ENCODE measurements around the gene MRAP2.
"Not testable (repeated sequence)": the region's sequence is repeated elsewhere in the genome, so short reads cannot be mapped to it uniquely, and the experiment has no call there.

MRAP2 gene

DNA sequence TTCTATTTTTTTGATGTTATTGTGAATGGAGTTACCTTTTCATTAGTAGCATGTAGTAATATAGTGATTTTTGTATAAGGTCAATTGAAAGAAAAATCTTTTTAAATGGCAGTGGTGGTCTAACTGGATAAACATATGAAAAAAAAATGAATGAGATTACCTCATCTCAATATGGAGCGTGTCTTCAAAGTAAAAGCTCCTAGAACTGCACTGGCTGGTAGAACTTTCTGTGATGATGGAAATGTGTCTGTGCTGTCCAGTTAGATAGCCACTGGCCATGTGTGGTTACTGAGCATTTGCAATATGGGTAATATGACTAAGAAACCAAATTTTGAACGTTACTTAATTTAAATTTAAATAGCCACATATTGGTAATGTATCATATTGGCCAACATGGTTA lies 44.1 kb downstream of the MRAP2 start:
- no peak for DNase-seq (ENCODE audit: low spot score)

DNA sequence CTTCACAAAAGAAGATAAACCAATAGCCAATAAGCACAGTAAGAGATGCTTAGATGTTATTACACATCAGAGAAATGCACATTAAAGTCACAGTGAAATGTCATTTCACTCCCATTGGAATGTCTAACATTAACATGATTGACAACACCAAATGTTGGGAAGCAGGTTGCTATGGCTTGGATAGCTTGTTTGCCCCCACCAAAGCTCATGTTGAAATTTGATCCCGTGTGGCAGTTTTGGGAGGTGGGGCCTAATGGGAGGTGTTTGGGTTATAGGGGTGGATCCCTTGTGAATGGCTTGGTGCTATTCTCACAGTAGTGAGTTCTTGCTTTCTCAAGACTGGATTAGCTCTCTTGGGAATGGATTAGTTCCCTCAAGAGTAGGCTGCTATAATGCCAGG lies 44.8 kb downstream of the MRAP2 start:
- DNase-seq (ENCODE audit: low spot score), result no peak

DNA sequence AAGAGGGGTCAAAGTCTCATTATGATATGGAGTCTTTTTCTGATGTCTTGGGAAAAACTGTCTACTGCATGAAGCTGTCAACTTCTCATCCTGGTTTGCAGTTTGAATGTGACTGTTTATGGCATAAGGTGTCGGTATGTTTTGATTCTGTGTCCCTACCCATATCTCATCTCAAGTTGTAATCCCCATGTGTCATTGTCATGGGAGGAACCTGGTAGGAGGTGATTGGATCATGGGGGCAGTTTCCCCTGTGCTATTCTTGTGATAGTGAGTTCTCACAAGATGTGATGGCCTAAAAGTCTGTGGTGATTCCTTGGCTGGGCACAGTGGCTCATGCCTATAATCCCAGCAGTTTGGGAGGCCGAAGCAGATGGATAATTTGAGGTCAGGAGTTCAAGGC lies 47.6 kb downstream of the MRAP2 start:
- DNase-seq (ENCODE audit: low spot score), result no peak

DNA sequence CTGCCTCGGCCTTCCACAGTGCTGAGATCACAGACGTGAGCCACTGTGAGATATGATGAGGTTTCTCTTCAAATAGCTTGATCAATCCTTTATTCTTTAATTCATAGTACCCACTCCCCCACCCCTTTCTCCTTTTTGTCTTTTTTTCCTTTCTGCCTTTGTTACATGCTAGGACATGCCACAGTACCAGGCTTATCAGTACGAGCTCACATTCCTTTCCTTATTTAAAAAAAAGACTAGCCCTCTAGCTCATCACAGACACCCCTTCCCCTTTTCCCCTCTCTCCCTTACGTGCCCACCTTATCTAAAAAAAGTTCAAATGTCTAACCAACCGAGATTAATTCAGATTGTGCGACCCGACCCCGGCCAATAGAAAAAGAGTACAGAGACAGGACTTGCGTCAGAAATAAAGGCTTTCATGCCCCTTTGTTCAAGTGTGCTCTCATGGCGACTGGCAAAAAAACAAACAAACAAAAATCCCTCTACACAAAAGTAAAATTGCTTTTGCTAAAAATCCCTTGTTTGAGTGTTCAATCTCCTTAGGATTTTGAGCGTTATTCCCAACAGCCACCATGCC lies 49.2 kb downstream of the MRAP2 start:
- DNase-seq (ENCODE audit: low spot score), result no peak

DNA sequence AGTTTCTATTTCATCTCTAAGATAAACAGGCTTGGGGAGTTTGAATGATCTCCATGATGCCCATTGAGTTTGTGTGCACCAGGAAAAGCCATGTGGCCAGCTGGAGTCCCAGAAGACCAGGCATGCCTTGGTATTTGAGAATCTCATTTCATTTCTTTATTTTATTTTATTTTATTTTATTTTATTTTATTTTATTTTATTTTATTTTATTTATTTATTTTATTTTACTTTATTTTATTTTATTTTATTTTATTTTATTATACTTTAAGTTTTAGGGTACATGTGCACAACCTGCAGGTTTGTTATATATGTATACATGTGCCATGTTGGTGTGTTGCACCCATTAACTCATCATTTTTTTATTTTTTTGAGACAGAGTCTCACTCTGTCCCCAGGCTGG lies 51.1 kb downstream of the MRAP2 start:
- DNase-seq (ENCODE audit: low spot score), result not testable (repeated sequence)

DNA sequence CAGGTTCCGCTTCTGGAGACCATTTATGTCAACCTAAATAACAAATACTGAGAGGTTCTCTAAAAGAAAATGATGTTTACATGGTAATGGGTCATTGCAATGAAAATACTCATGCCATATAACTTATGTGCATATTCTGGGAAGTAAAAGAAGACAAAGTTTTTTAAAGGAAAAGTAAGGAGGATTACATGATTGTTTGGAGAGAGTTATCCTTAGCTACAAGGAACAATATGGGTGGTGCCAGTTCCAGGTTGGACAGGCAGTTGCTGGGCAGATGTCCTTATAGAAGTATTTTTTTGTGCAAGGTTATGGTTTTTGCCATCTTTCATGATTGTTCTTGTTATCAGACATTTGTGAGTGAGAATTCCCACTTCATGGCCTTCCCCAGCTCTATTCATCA lies 52.5 kb downstream of the MRAP2 start:
- DNase-seq (ENCODE audit: low spot score), result no peak

DNA sequence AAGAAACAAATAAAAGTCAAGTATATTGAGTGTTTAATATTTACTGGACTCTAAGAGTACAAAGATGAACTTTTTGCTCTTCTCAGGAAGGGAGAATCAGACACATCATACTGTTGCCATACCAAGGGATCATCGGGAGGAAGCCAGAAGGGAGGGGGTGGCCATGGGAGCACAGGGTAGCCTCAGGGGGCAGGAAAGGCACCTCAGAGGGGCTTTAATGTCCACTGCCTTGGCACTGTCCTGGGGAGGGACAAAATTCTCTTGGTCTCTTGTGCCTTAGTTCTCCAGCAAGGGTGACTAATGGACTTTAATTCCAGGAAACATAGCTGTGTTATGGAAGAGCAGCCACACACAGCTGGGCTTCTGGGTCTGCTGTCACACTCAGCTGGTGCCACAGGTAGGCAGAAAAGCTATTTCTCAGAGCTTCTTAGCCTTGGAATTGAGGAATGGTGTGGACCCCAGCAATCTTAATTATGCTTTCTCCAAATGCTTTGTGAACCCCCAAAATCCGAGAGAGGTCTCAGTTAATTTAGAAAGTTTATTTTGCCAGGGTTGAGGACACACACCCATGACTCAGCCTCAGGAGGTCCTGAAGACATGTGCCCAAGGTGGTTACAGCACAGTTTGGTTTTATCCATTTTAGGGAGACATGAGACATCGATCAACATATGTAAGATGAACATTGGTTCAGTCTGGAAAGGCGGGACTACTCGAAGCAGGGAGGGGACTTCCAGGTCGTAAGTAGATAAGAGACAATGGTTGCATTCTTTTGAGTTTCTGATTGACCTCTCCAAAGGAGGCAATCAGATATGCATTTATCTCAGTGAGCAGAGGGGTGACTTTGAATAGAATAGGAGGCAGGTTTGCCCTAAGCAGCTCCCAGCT lies 53.2 kb downstream of the MRAP2 start:
- DNase-seq (ENCODE audit: low spot score), result no peak

DNA sequence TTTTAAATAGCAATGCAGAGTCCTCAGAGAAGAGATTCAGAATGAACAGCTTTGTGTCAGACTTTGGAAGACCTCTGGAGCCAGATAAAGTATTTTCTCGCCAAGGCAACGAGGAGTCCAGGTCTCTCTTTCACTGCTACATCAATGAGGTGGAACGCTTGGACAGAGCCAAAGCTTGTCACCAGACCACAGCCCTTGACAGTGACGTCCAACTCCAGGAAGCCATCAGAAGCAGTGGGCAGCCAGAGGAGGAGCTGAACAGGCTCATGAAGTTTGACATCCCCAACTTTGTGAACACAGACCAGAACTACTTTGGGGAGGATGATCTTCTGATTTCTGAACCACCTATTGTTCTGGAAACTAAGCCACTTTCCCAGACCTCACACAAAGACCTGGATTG lies 55.5 kb downstream of the MRAP2 start:
- DNase-seq (ENCODE audit: low spot score), result no peak

DNA sequence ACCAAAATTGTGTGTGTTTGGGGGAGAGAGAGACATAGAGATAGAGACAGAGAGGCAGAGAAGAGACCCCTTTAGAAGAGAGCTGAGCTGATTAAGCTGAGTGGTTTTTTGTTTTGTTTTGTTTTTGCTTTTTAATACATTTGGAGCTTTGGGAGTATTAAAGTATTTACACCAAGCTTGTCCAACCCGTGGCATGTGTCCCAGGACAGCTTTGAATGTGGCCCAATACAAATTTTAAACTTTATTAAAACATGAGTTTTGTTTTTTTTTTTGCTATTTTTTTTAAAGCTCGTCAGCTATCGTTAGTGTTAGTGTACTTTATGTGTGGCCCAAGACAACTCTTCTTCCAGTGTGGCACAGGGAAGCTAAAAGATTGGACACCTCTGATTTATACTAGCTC lies 56.0 kb downstream of the MRAP2 start:
- no peak for DNase-seq (ENCODE audit: low spot score)

DNA sequence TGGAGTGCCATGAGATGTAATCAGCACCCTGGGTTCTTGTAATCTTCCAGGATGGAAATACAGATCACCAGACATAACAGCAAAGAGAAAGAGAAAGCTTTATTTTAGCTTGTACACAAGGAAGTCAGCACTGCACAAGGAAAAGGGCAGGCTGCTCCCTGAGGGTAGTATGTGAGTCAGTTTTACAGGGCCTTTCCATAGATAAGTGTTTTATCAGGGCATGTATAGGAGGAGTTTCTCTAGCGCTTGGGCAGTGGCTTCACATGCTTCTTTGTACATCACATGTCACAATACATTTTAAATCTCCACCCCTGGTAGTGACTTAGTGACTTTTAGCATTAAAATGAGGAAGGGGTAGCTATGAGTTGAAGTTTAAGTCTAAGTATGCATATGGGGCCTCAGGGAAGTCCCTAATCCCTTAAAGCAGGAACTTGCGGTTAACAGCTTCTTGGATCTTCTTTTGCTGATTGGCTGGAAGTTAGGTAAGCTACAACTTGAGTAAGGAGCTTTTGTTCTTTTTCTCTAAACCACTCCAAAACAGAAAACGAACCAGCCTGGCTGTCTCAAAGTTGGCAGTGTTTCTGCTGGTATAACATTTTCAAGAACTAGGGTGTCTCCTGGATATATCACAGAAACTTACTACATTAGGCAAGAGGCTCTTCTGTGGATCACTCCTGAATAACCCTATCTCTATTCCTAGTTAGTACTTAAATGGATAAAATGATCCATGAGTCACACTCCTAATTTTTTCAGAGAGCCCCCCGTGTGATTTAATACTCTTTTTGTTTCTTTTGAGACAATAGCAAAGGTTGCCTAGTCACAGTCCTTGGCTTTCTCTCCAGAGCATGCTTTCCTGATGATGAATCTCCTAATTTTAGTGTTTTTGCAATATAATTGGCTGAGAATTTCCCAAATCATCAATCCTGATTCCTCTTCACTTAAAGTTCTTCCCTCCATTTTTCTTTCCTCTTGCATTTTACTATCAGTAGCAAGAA lies 60.2 kb downstream of the MRAP2 start:
- no peak for DNase-seq (ENCODE audit: low spot score)

DNA sequence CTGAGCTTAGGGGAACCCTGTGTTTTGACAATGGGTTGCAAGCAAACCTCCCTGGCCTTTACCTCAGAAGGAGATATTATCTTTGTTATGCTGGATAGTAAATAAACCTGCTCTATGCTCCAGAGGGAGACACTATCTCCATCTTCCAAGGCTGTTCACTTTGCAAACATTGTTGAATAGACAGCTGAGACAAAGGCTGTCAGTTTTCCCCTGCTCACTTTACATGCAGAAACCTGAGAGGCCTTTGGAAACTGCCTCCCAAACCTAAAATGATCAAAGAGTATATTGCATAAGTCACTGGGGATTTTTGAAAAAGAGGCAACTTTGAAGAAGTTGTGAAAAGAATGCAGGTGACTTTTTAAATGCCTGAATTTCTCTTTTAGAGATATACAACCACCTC lies 61.6 kb downstream of the MRAP2 start:
- no peak for DNase-seq (ENCODE audit: low spot score)

DNA sequence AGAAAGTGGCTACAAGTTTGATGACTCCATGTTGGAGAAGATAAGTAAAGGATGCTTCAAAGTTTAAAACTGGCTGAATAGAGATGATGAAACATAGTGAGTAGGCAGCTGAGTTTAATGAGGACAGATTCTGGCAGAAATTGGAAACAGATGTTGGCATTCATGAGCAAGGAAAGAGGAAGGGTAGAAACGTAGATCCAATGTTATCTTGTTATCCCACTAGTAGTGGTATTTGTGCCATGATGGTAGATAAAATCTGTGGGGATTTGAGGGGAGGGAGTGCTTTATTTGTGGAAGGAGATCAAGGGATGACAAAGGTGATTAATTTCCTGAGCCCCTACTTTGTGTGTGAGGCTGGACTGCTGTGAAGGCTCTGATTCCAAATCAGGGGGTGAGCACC lies 69.5 kb downstream of the MRAP2 start:
- DNase-seq (ENCODE audit: low spot score), result no peak

DNA sequence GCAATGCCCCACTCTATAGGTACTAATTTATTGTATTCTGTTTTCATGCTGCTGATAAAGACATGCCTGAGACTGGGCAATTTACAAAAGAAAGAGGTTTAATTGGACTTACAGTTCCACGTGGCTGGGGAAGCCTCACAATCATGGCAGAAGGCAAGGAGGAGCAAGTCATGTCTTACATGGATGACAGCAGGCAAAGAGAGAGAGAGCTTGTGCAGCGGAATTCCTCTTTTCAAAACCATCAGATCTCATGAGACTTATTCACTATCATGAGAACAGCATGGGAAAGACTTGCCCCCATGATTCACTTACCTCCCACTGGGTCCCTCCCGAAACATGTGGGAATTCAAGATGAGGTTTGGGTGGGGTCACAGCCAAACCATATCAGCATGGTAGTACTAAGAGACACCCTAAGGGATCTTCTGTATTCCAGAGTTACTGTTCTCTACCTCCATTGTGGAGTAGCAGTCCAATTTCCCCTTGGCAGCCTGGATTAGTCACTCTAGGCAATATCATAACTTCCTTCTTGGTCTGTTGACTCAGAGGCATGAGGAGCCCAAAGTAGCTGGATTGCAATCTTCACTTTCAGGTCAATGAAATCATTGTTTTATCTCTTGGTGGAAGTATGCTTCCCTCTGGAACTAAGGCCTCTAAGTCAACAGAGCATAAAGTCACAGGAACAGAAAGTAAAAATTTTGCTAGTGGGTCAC lies 71.8 kb downstream of the MRAP2 start:
- DNase-seq (ENCODE audit: low spot score), result not testable (repeated sequence)

DNA sequence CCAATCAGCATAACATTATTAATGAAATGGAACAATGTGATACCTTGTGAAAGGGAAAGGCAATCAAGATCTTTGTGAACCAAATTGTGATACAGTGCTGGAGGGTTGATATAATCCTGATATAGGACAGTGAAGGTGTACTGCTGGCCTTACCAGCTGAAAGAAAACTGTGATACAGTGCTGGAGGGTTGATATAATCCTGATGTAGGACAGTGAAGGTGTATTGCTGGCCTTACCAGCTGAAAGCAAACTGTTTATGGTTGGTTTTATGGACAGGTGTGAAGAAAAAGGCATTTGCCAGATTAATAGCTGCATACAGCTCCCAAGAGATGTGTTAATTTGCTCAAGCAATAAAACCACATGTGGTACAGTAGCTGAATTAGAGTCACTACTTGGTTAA lies 73.9 kb downstream of the MRAP2 start:
- DNase-seq (ENCODE audit: low spot score), result no peak

DNA sequence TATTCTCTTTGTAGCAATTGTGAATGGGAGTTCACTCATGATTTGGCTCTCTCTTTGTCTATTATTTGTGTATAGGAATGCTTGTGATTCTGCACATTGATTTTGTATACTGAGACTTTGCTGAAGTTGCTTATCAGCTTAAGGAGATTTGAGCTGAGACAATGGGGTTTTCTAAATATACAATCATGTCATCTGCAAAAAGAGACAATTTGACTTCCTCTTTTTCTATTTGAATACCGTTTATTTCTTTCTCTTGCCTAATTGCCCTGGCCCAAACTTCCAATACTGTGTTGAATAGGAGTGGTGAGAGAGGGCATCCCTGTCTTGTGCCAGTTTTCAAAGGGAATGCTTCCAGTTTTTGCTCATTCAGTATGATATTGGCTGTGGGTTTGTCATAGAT lies 77.8 kb downstream of the MRAP2 start:
- not testable (repeated sequence) for DNase-seq (ENCODE audit: low spot score)

DNA sequence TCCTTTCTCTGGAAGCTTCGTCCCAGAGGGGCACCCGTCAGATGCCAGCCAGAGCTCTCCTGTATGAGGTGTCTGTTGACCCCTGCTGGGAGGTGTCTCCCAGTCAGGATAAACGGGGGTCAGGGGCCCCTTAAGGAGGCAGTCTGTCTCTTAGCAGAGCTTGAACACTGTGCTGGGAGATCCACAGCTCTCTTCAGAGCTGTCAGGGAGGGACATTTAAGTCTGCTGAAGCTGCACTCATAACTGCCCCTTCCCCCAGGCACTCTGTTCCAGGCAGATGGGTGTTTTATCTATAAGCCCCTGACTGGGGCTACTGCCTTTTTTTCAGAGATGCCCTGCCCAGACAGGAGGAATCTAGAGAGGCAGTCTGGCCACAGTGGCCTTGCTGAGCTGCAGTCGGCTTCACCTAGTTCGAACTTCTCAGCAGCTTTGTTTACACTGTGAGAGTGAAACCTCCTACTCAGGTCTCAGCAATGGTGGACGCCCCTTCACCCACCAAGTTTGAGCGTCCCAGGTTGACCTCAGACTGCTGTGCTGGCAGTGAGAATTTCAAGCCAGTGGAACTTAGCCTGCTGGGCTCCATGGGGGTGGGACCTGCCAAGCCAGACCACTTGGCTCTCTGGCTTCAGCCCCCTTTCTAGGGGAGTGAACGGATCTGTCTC lies 81.5 kb downstream of the MRAP2 start:
- not testable (repeated sequence) for DNase-seq (ENCODE audit: low spot score)

DNA sequence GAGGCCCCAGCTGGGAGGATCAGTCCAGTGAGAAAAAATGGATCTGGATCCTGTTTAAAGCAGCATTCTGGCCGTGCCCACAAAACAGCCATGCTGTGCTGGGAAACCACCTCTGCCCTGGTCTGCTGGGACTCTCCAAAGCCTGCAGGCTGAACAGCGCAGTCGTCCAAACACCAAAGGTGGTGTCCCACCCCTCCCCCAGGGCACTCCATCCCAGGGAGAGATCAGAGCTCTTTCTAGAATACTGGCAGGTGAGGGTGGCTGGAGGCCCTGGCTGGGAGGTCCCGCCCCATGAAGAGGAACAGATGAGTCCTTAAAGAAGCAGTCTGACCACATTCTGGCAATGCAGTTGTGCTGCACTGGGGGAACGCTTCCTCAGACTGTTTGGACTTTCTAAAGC lies 84.6 kb downstream of the MRAP2 start:
- DNase-seq (ENCODE audit: low spot score), result no peak

DNA sequence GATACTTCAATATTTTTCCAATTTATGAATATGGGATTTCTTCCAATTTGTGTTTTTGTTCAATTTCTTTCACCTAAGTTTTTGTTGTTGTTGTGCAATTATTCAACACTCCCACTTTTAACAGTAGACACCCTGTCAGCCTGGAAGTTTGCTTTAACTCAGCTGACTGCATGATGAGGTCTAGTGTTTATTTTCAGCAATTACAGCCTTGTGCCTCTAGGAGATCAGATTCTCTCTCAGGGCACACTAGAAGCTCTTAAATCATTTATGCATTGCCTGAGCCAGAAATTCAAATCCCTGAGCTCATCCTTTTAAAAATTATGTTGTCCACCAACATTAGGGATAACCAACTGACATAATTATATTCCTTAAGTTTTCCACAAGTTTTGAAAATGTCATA lies 85.7 kb downstream of the MRAP2 start:
- no peak for DNase-seq (ENCODE audit: low spot score)

DNA sequence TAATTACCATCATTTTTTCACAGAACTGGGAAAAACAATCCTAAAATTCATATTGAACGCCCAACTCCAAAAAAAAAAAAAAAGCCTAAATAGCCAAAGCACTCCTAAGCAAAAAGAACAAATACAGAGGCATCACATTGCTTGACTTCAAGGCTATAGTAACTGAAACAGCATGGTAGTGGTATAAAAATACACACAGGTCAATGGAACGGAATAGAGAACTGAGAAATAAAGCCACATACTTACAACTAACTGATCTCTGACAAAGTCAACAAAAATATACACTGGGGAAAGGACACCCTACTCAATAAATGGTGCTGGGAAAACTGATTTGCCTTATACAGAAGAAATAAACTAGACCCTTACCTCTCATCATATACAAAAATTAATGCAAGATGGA lies 89.6 kb downstream of the MRAP2 start:
- DNase-seq (ENCODE audit: low spot score), result no peak

DNA sequence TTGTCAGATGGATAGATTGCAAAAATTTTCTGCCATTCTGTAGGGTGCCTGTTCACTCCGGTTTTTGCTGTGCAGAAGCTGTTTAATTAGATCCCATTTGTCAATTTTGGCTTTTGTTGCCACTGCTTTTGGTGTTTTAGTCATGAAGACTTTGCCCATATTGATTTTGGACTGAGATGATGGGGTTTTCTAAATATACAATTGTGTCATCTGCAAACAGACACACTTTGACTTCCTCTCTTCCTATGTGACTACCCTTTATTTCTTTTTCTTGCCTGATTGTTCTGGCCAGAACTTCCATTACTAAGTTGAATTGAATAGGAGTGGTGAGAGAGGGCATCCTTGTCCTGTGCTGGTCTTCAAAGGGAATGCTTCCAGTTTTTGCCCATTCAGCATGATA lies 96.0 kb downstream of the MRAP2 start:
- not testable (repeated sequence) for DNase-seq (ENCODE audit: low spot score)

DNA sequence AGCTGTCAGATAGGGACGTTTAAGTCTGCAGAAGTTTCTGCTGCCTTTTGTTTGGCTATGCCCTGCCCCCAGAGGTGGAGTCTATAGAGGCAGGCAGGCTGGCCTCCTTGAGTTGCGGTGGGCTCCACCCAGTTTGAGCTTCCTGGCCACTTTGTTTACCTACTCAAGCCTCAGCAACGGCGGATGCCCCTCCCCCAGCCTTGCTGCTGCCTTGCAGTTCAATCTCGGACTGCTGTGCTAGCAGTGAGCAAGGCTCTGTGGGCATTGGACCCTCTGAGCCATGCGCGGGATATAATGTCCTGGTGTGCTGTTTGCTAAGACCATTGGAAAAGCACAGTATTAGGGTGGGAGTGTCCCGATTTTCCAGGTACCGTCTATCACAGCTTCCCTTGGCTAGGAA lies 99.8 kb downstream of the MRAP2 start:
- DNase-seq (ENCODE audit: low spot score), result not testable (repeated sequence)

All from ecto neural progenitor cell (in vitro differentiated cells).